Measurements from ENCODE around the gene CBLN3. TPM values are rescaled to one million over a fixed set of nuclear protein-coding genes. Genes with fewer than 3 reads are reported as not detected.

Gene CBLN3
- total RNA-seq, 1 experiment from 2014 or later, result 3.4 TPM

DNA sequence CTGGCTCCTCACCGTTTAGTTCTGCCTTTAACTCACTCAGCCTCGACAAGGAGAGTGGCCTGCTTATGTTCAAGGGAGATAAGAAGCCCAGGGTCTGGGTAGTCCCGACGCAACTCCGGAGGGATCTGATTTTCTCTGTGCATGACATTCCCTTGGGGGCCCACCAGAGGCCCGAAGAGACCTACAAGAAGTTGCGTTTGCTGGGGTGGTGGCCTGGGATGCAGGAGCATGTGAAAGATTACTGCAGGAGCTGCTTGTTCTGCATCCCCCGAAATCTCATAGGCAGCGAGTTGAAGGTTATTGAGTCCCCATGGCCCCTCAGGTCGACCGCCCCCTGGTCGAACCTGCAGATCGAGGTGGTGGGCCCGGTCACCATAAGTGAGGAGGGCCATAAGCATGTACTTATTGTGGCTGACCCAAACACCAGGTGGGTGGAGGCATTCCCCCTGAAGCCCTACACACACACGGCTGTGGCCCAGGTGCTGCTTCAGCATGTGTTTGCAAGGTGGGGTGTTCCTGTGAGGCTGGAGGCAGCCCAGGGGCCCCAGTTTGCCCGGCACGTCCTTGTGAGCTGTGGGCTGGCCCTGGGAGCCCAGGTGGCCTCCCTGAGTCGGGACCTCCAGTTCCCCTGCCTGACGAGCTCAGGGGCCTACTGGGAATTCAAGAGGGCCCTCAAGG lies 13.1 kb downstream of the CBLN3 start:
- Histone ChIP-seq H3K4me2 (ENCODE audit: low read length) (no peak overlapping the region), H3K36me3 (ENCODE audit: low read depth, low read length) (no peaks in the 10 kb centered on the region)
- no peak for ATAC-seq

DNA sequence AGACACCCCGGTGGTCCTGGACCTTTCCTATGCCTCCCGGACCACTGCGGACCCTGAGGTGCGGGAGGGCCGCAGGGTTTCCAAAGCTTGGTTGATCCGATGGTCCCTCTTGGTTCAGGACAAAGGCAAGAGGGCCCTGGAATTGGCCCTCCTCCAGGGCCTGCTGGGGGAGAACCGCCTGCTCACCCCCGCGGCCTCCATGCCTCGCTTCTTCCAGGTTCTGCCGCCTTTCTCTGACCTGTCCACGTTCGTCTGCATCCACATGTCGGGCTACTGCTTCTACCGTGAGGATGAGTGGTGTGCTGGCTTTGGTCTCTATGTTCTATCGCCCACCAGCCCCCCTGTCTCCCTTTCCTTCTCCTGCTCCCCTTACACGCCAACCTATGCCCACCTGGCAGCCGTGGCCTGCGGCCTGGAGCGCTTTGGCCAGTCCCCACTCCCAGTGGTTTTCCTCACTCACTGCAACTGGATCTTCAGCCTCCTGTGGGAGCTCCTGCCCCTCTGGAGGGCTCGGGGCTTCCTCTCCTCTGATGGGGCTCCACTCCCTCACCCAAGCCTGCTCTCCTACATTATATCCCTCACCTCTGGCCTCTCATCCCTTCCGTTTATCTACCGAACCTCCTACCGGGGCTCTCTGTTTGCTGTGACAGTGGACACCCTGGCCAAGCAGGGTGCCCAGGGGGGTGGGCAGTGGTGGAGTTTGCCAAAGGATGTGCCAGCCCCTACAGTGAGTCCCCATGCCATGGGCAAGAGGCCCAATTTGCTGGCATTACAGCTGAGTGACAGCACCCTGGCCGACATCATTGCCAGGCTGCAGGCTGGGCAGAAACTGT lies 13.8 kb downstream of the CBLN3 start:
- Histone ChIP-seq H3K9me2 (replicated peaks; ENCODE audit: low read length) (no peaks in the 10 kb centered on the region), H3K79me2 (ENCODE audit: low read length) (no peaks in the 10 kb centered on the region), H3K36me3 (ENCODE audit: low read depth, low read length) (no peaks in the 10 kb centered on the region), H3K9me3 (ENCODE audit: low read length) (no peaks in the 10 kb centered on the region), H4K20me1 (ENCODE audit: low read length) (no peaks in the 10 kb centered on the region), H3K4me2 (ENCODE audit: low read length) (no peak overlapping the region), H3F3A (ENCODE audit: low read length, unreplicated experiment) (peaks cover 4% of the 10 kb centered on the region), H3K27me3 (ENCODE audit: low read length) (no peaks in the 10 kb centered on the region), H2AFZ (ENCODE audit: low read length) (no peak overlapping the region), H3K4me1 (ENCODE audit: insufficient read depth, low read length) (peaks cover 20% of the 10 kb centered on the region), H3K4me3 (ENCODE audit: low read length) (no peak overlapping the region), H3K9ac (ENCODE audit: low read length) (no peak overlapping the region), H3K27ac (ENCODE audit: low read length) (no peak overlapping the region)
- BruUV-seq (replicated peaks), result no TSS peak
- DNase-seq (no peak), ATAC-seq (no peak)
- CTCF ChIA-PET, result no interaction called here
- intact Hi-C loops (cut with micrococcal nuclease), result no loop called here
- TF ChIP-seq, protein P1, sequence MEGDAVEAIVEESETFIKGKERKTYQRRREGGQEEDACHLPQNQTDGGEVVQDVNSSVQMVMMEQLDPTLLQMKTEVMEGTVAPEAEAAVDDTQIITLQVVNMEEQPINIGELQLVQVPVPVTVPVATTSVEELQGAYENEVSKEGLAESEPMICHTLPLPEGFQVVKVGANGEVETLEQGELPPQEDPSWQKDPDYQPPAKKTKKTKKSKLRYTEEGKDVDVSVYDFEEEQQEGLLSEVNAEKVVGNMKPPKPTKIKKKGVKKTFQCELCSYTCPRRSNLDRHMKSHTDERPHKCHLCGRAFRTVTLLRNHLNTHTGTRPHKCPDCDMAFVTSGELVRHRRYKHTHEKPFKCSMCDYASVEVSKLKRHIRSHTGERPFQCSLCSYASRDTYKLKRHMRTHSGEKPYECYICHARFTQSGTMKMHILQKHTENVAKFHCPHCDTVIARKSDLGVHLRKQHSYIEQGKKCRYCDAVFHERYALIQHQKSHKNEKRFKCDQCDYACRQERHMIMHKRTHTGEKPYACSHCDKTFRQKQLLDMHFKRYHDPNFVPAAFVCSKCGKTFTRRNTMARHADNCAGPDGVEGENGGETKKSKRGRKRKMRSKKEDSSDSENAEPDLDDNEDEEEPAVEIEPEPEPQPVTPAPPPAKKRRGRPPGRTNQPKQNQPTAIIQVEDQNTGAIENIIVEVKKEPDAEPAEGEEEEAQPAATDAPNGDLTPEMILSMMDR (conservative IDR thresholded peaks at IDR 0.05; ENCODE audit: low read depth, low read length), result no peak
- TF ChIP-seq EZH2 (IDR thresholded peaks at IDR 0.05; ENCODE audit: low read length, unreplicated experiment) (no peak), EZH2phosphoT487 (IDR thresholded peaks at IDR 0.05; ENCODE audit: borderline replicate concordance, low read length) (no peak)
- POLR2A ChIA-PET (ENCODE audit: unreplicated experiment), result no interaction called here

More for the DNA sequence above, 13.1 kb downstream of the CBLN3 start:
- no peaks in the 10 kb centered on the region for H3K27me3 ChIP-seq (ENCODE audit: low read length)
- no peak overlapping the region for H3K9ac ChIP-seq (ENCODE audit: low read length)
- no peaks in the 10 kb centered on the region for H3K9me3 ChIP-seq (ENCODE audit: low read length)
- H3K4me3 ChIP-seq (ENCODE audit: low read length), result no peak overlapping the region
- intact Hi-C loops (cut with micrococcal nuclease), result no loop called here
- H4K20me1 ChIP-seq (ENCODE audit: low read length), result no peaks in the 10 kb centered on the region
- H3F3A ChIP-seq (ENCODE audit: low read length, unreplicated experiment), result peaks cover 4% of the 10 kb centered on the region
- CTCF ChIA-PET, result no interaction called here
- H3K4me1 ChIP-seq (ENCODE audit: insufficient read depth, low read length), result peaks cover 20% of the 10 kb centered on the region
- H3K9me2 ChIP-seq (replicated peaks; ENCODE audit: low read length), result no peaks in the 10 kb centered on the region
- TF ChIP-seq EZH2 (IDR thresholded peaks at IDR 0.05; ENCODE audit: low read length, unreplicated experiment) (no peak), EZH2phosphoT487 (IDR thresholded peaks at IDR 0.05; ENCODE audit: borderline replicate concordance, low read length) (no peak)
- TF ChIP-seq, protein P1 (conservative IDR thresholded peaks at IDR 0.05; ENCODE audit: low read depth, low read length), result no peak
- no peak overlapping the region for H3K27ac ChIP-seq (ENCODE audit: low read length)
- DNase-seq, result no peak
- BruUV-seq (replicated peaks), result no TSS peak
- POLR2A ChIA-PET (ENCODE audit: unreplicated experiment), result no interaction called here
- H3K79me2 ChIP-seq (ENCODE audit: low read length), result no peaks in the 10 kb centered on the region
- H2AFZ ChIP-seq (ENCODE audit: low read length), result no peak overlapping the region

Data from PC-3 (cell line).